ENCODE data around the gene HMOX1. TPM values are rescaled to one million over a fixed set of nuclear protein-coding genes. Genes with fewer than 3 reads are reported as not detected.
"Not testable (repeated sequence)": the region's sequence is repeated elsewhere in the genome, so short reads cannot be mapped to it uniquely, and the experiment has no call there.

The HMOX1 gene
- polyA plus RNA-seq, 1 donor (not counting 4 experiments of a cell fraction or from before 2014, with no cell fraction given), result 1.5 TPM

DNA sequence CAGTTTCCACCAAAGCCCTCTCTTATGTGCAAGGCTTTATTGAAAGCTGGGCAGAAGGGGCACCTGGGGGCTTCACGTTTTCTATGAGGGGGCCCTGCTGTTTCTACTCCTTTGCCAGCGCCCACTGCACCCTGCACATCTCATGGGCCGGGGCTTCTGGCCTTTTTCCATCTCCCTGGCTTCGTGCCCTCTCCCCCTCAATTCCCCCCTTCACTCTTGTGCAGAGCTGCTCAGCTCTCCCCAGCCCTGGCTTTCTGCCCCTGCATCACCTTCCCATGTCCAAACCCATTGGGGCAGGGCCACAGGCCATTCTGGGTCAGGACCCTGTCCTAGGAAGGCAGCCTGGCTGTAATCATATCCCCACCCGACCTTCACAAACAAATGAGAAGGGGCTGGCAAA is 55.5 kb downstream of the HMOX1 start:
- TF ChIP-seq, protein P1, sequence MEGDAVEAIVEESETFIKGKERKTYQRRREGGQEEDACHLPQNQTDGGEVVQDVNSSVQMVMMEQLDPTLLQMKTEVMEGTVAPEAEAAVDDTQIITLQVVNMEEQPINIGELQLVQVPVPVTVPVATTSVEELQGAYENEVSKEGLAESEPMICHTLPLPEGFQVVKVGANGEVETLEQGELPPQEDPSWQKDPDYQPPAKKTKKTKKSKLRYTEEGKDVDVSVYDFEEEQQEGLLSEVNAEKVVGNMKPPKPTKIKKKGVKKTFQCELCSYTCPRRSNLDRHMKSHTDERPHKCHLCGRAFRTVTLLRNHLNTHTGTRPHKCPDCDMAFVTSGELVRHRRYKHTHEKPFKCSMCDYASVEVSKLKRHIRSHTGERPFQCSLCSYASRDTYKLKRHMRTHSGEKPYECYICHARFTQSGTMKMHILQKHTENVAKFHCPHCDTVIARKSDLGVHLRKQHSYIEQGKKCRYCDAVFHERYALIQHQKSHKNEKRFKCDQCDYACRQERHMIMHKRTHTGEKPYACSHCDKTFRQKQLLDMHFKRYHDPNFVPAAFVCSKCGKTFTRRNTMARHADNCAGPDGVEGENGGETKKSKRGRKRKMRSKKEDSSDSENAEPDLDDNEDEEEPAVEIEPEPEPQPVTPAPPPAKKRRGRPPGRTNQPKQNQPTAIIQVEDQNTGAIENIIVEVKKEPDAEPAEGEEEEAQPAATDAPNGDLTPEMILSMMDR (optimal IDR thresholded peaks at IDR 0.05 in 1 of 3, IDR thresholded peaks at IDR 0.05 in 1 of 3, conservative IDR thresholded peaks at IDR 0.05 in 1 of 3; ENCODE audit: extremely low read depth in 1 of 3, insufficient read depth in 2 of 3, low read length in 3 of 3), result no peak
- TF ChIP-seq EZH2 (IDR thresholded peaks at IDR 0.05; ENCODE audit: low read length), result no peak
- H3K27ac ChIP-seq (ENCODE audit: control insufficient read depth, insufficient read depth, low read length), result no peak overlapping the region
- H3K4me2 ChIP-seq (ENCODE audit: control insufficient read depth, extremely low read depth, insufficient read depth, low read depth, low read length), result no peak overlapping the region
- no peaks in the 10 kb centered on the region for H3K79me2 ChIP-seq (ENCODE audit: control insufficient read depth, insufficient read depth, low read length)
- dilution Hi-C loops (cut with MboI; ENCODE audit: extremely low pct_ligation_motif_present, low sequenced_read_pairs), result no loop called here
- H3K27me3 ChIP-seq (ENCODE audit: control insufficient read depth, extremely low read depth, insufficient read depth, low read length), result no peaks in the 10 kb centered on the region
- FAIRE-seq (no peak), DNase-seq (ENCODE audit: low read depth, low spot score) (no peak)
- H3K9me1 ChIP-seq (ENCODE audit: control insufficient read depth, extremely low read depth, insufficient read depth, low read length), result no peaks in the 10 kb centered on the region
- H3K9ac ChIP-seq (ENCODE audit: control insufficient read depth, extremely low read depth, insufficient read depth, low read length), result no peak overlapping the region
- peaks cover 12% of the 10 kb centered on the region for H3K9me3 ChIP-seq (ENCODE audit: control insufficient read depth, low read depth, low read length)
- H3K4me3 ChIP-seq (ENCODE audit: control insufficient read depth in 2 of 3, extremely low read depth in 1 of 3, insufficient read depth in 2 of 3, low read depth in 1 of 3, low read length in 3 of 3), result no peak overlapping the region
- no peaks in the 10 kb centered on the region for H4K20me1 ChIP-seq (ENCODE audit: control insufficient read depth, extremely low read depth, insufficient read depth, low read length)
- peaks cover under 1% of the 10 kb centered on the region for H3K4me1 ChIP-seq (ENCODE audit: control insufficient read depth, extremely low read depth, insufficient read depth, low read length)
- no peak overlapping the region for H2AFZ ChIP-seq (ENCODE audit: control insufficient read depth, low read length)
- peaks cover 0 to 12% of the 10 kb centered on the region in 2 experiments for H3K36me3 ChIP-seq (ENCODE audit: control insufficient read depth in 2 of 2, extremely low read depth in 1 of 2, insufficient read depth in 2 of 2, low read length in 2 of 2)

DNA sequence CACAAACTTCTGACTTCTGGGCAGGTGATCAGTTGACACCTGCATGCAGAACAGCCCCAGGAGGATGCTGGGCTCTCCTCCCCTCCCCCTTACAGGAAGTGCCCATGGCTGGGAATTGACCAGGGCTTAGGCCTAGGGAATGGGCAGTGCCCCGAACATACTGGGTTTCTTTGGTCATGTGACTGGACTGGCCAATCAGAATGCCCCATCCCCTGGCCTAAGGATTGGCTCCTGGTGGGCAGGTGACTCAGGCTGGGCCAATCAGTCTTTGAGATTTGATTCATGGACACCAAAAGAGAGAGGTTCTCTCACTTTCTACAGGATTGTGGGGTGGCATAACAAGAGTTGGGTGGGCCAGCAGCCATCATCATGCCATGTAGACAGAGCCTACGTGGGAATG is 56.2 kb downstream of the HMOX1 start:
- Histone ChIP-seq H3K79me2 (ENCODE audit: control insufficient read depth, insufficient read depth, low read length) (no peaks in the 10 kb centered on the region), H4K20me1 (ENCODE audit: control insufficient read depth, extremely low read depth, insufficient read depth, low read length) (no peaks in the 10 kb centered on the region), H3K4me3 (ENCODE audit: control insufficient read depth in 2 of 3, extremely low read depth in 1 of 3, insufficient read depth in 2 of 3, low read depth in 1 of 3, low read length in 3 of 3) (no peak overlapping the region), H3K9ac (ENCODE audit: control insufficient read depth, extremely low read depth, insufficient read depth, low read length) (no peak overlapping the region), H3K4me1 (ENCODE audit: control insufficient read depth, extremely low read depth, insufficient read depth, low read length) (no peaks in the 10 kb centered on the region), H2AFZ (ENCODE audit: control insufficient read depth, low read length) (no peak overlapping the region), H3K9me1 (ENCODE audit: control insufficient read depth, extremely low read depth, insufficient read depth, low read length) (no peaks in the 10 kb centered on the region), H3K36me3 (ENCODE audit: control insufficient read depth in 2 of 2, extremely low read depth in 1 of 2, insufficient read depth in 2 of 2, low read length in 2 of 2) (peaks cover 0 to 12% of the 10 kb centered on the region in 2 experiments), H3K9me3 (ENCODE audit: control insufficient read depth, low read depth, low read length) (peaks cover 12% of the 10 kb centered on the region), H3K27ac (ENCODE audit: control insufficient read depth, insufficient read depth, low read length) (no peak overlapping the region), H3K4me2 (ENCODE audit: control insufficient read depth, extremely low read depth, insufficient read depth, low read depth, low read length) (no peak overlapping the region), H3K27me3 (ENCODE audit: control insufficient read depth, extremely low read depth, insufficient read depth, low read length) (no peaks in the 10 kb centered on the region)
- FAIRE-seq, result no peak
- TF ChIP-seq, protein P1 (optimal IDR thresholded peaks at IDR 0.05 in 1 of 3, IDR thresholded peaks at IDR 0.05 in 1 of 3, conservative IDR thresholded peaks at IDR 0.05 in 1 of 3; ENCODE audit: extremely low read depth in 1 of 3, insufficient read depth in 2 of 3, low read length in 3 of 3), result no peak
- no peak for TF ChIP-seq EZH2 (IDR thresholded peaks at IDR 0.05; ENCODE audit: low read length)
- no peak for DNase-seq (ENCODE audit: low read depth, low spot score)
- dilution Hi-C loops (cut with MboI; ENCODE audit: extremely low pct_ligation_motif_present, low sequenced_read_pairs), result no loop called here

DNA sequence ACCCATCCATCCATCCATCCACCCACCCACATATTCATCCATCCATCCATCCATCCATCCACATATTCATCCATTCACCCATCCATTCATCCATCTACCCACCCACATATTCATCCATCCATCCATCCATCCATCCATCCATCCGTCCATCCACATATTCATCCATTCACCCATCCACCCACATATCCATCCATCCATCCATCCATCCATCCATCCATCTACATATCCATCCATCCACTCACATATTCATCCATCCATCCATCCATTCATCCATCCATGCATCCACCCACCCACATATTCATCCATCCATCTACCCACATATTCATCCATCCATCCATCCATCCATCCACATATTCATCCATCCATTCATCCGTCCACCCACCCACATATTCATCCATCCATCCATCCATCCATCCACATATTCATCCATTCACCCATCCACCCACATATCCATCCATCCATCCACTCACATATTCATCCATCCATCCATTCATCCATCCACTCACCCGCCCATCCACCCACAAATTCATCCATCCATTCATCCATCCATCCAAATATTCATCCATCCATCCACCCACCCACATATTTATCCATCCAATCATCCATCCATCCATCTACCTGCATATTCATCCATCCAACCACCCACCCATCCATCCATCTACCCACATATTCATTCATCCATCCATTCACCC is 57.9 kb downstream of the HMOX1 start:
- H3K9me3 ChIP-seq (ENCODE audit: control insufficient read depth, low read depth, low read length); H3K4me3 ChIP-seq (ENCODE audit: control insufficient read depth in 2 of 3, extremely low read depth in 1 of 3, insufficient read depth in 2 of 3, low read depth in 1 of 3, low read length in 3 of 3); H3K27me3 ChIP-seq (ENCODE audit: control insufficient read depth, extremely low read depth, insufficient read depth, low read length); DNase-seq (ENCODE audit: low read depth, low spot score); H4K20me1 ChIP-seq (ENCODE audit: control insufficient read depth, extremely low read depth, insufficient read depth, low read length); H3K79me2 ChIP-seq (ENCODE audit: control insufficient read depth, insufficient read depth, low read length); dilution Hi-C loops (cut with MboI; ENCODE audit: extremely low pct_ligation_motif_present, low sequenced_read_pairs); H2AFZ ChIP-seq (ENCODE audit: control insufficient read depth, low read length); H3K9ac ChIP-seq (ENCODE audit: control insufficient read depth, extremely low read depth, insufficient read depth, low read length); H3K4me2 ChIP-seq (ENCODE audit: control insufficient read depth, extremely low read depth, insufficient read depth, low read depth, low read length); H3K27ac ChIP-seq (ENCODE audit: control insufficient read depth, insufficient read depth, low read length); H3K36me3 ChIP-seq (ENCODE audit: control insufficient read depth in 2 of 2, extremely low read depth in 1 of 2, insufficient read depth in 2 of 2, low read length in 2 of 2); H3K9me1 ChIP-seq (ENCODE audit: control insufficient read depth, extremely low read depth, insufficient read depth, low read length); FAIRE-seq: not testable (repeated sequence)
- peaks cover 11% of the 10 kb centered on the region for H3K4me1 ChIP-seq (ENCODE audit: control insufficient read depth, extremely low read depth, insufficient read depth, low read length)
